Hepatocyte (in vitro differentiated cells): ENCODE measurements around the gene SLC18B1. TPM values are rescaled to one million over a fixed set of nuclear protein-coding genes. Genes with fewer than 3 reads are reported as not detected.

Experiments used
- DNase-seq: peaks from one replicate; pipeline ENCODE4 v3.0.0-alpha.2; 2016; ENCODE audit warnings: low spot score
- H2AFZ ChIP-seq: fragments of 200-600 bp; sonication (generic); 2 replicates; pipeline ENCODE4 v1.6.0; 2016; ENCODE audit warnings: antibody characterized with exemption, mild to moderate bottlenecking
- H3K27ac ChIP-seq: fragments of 200-600 bp; sonication (generic); 2 replicates; pipeline ENCODE4 v1.5.1; 2016; ENCODE audit warnings: mild to moderate bottlenecking
- H3K27me3 ChIP-seq: fragments of 200-600 bp; sonication (generic); 2 replicates; pipeline ENCODE4 v1.6.1; 2016
- H3K36me3 ChIP-seq: fragments of 200-600 bp; sonication (generic); replicated peaks from 2 replicates; pipeline ENCODE4 v1.5.1; 2016; ENCODE audit warnings: low read depth; ENCODE audit not compliant: insufficient read depth
- H3K4me1 ChIP-seq: fragments of 200-600 bp; sonication (generic); 2 replicates; pipeline ENCODE4 v1.5.1; 2016; ENCODE audit warnings: mild to moderate bottlenecking, moderate library complexity; ENCODE audit not compliant: insufficient read depth
- H3K4me2 ChIP-seq: fragments of 200-600 bp; sonication (generic); 2 replicates; pipeline ENCODE4 v1.6.0; 2016
- H3K4me3 ChIP-seq: fragments of 200-600 bp; sonication (generic); 2 replicates; pipeline ENCODE4 v1.5.1; 2016; ENCODE audit warnings: mild to moderate bottlenecking
- H3K79me2 ChIP-seq: fragments of 200-600 bp; sonication (generic); 2 replicates; pipeline ENCODE4 v1.6.0; 2017; ENCODE audit warnings: mild to moderate bottlenecking
- H3K9me2 ChIP-seq: fragments of 200-600 bp; sonication (generic); replicated peaks from 2 replicates; pipeline ENCODE4 v1.6.0; 2017; ENCODE audit warnings: mild to moderate bottlenecking; ENCODE audit not compliant: insufficient read depth
- H3K9me3 ChIP-seq: fragments of 200-600 bp; sonication (generic); 2 replicates; pipeline ENCODE4 v1.5.1; 2016; ENCODE audit warnings: low read depth, mild to moderate bottlenecking
- H4K20me1 ChIP-seq: fragments of 200-600 bp; sonication (generic); 2 replicates; pipeline ENCODE4 v1.6.0; 2016; ENCODE audit warnings: mild to moderate bottlenecking; ENCODE audit not compliant: insufficient read depth, poor library complexity, severe bottlenecking
- EZH2 ChIP-seq: fragments of 200-600 bp; sonication (generic); IDR thresholded peaks from 2 replicates; pipeline ENCODE4 v1.6.1; 2016; ENCODE audit warnings: antibody characterized with exemption, mild to moderate bottlenecking, borderline replicate concordance
- EZH2phosphoT487 ChIP-seq: fragments of 200-600 bp; sonication (generic); IDR thresholded peaks from one replicate; pipeline ENCODE4 v1.6.1; 2018; ENCODE audit warnings: antibody characterized with exemption, mild to moderate bottlenecking, low read depth, moderate library complexity; ENCODE audit not compliant: unreplicated experiment, severe bottlenecking
- WGBS: methylation state at CpG from one replicate; pipeline ENCODE4 v1.1.6; 2016; ENCODE audit warnings: low lambda C conversion rate; ENCODE audit errors: missing lambda C conversion rate; 5-methylcytosine and 5-hydroxymethylcytosine counted together
- polyA plus RNA-seq: library from polyadenylated mRNA; unstranded; fragments of >200 nt; fragmentation: Nextera tagmentation; extraction: Ambion mirVana; gene quantifications from 2 replicates; pipeline ENCODE4 v1.2.1, GENCODE V29; 2016
- total RNA-seq: library from RNA; depleted of rRNA; stranded (reverse); fragments of >200 nt; gene quantifications from 2 replicates; pipeline ENCODE4 v1.2.3, GENCODE V29; 2014
- TF ChIP-seq, protein P1 (sequence below): fragments of 200-600 bp; sonication (generic); IDR thresholded peaks from 2 replicates; pipeline ENCODE4 v1.5.1; 2016; ENCODE audit warnings: antibody characterized with exemption, mild to moderate bottlenecking; ENCODE audit not compliant: poor library complexity

SLC18B1 gene
- total RNA-seq (27.3 and 28.8 TPM in 2 replicates), polyA plus RNA-seq (10.6 and 20.0 TPM in 2 replicates)

DNA sequence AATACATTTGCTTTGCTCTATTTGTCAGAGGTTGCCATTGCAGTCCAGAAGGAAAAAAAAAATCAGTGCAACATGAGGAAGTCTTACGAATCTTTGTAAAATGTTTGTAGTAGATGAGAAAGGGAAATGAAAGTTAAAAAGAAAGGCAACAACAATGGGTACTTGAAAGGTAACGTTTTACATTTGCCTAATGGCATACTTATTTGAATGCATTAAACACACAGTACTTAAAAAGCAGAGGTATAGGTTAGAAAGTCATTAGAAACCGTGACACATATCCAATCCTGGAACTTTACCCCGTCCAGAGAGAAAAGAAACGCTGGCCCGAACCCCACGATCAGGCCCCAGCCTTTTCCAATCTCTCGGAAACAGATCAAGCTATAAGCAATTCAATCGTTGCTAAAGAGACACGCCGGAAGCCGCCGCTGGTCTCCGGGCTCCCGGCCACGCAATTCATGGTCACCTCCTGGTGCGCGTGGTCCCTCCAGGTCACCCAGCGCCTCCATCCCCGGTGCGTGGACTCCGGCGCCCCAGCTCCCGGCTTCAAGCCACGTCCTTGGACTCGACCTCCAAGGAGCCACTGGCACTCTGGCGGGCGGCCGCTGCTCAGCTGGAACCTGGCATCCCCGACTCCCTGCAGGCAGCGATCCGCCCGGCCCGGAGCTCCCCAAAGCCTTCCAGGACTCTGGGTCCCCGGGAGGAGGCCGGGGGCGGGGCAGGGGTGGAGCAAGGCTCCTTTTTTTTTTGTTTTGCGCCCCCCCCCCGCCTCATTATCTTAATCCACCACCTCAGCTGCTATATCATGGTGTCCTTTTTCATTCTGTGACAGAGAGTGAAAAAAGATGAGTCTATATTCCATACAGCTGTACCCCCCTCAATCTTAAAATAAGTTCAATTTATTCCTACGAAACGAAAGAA, at the start of gene SLC18B1:
TSS of gene SLC18B1 (minus strand) at position 687 of the 918 bp plus-strand sequence. CDS start at position 506, 181 bp downstream.
- Histone ChIP-seq H3K9me2 (no peaks in the 10 kb centered on the region), H3K4me2 (no peak within 1 kb of the TSS), H3K79me2 (peaks cover 10% of the 10 kb centered on the region), H3K4me1 (no peaks in the 10 kb centered on the region), H4K20me1 (no peaks in the 10 kb centered on the region), H3K4me3 (peak within 1 kb of the TSS; percentile 57), H3K9me3 (no peaks in the 10 kb centered on the region), H2AFZ (peak within 1 kb of the TSS; percentile 89), H3K36me3 (no peaks in the 10 kb centered on the region), H3K27me3 (no peaks in the 10 kb centered on the region), H3K27ac (peak within 1 kb of the TSS; percentile 80)
- no peak for TF ChIP-seq EZH2
- TF ChIP-seq, protein P1, sequence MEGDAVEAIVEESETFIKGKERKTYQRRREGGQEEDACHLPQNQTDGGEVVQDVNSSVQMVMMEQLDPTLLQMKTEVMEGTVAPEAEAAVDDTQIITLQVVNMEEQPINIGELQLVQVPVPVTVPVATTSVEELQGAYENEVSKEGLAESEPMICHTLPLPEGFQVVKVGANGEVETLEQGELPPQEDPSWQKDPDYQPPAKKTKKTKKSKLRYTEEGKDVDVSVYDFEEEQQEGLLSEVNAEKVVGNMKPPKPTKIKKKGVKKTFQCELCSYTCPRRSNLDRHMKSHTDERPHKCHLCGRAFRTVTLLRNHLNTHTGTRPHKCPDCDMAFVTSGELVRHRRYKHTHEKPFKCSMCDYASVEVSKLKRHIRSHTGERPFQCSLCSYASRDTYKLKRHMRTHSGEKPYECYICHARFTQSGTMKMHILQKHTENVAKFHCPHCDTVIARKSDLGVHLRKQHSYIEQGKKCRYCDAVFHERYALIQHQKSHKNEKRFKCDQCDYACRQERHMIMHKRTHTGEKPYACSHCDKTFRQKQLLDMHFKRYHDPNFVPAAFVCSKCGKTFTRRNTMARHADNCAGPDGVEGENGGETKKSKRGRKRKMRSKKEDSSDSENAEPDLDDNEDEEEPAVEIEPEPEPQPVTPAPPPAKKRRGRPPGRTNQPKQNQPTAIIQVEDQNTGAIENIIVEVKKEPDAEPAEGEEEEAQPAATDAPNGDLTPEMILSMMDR = no peak
- TF ChIP-seq EZH2phosphoT487 = no peak
- peak; percentile 68 for DNase-seq
- 1% methylated on average over 37 of the region's 41 CpGs for WGBS

DNA sequence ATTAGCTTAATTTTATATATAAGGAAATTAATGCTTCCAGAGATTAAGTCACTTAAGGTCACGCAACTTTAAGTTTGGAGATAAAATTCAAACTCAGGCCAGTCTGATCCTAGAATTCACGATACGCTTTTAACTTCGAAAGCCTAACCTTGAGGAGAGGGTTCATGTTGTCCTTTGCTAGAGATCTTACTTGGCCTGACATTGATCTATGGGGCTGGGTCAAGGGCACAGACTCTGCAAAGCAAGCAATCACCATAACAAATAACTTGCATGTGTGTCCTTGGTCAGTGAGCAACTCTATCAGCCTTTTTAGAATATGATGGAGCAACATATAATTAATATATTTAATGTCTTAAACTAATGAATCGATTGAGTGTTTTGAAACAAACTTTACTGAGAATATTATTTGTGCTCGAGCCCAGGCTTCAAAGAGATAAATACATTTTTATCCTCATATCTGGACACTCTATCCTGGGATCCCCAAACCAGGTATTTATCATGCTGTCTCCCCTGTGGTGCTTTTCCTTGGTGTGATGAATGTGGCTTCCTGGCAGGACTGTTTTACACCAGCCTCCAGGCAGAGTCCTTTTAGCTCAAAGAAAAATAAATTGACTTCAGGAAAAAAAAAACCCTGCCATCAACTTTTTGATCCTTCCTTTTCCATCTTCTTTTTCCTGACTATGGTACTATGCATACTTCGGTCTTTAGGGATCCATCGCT, 45.0 kb upstream of the SLC18B1 start:
- Histone ChIP-seq H3K36me3 (no peaks in the 10 kb centered on the region), H3K9me2 (no peaks in the 10 kb centered on the region), H3K79me2 (no peaks in the 10 kb centered on the region), H2AFZ (no peak overlapping the region), H3K9me3 (no peaks in the 10 kb centered on the region), H4K20me1 (no peaks in the 10 kb centered on the region), H3K27me3 (no peaks in the 10 kb centered on the region), H3K4me2 (no peak overlapping the region), H3K27ac (no peak overlapping the region), H3K4me1 (no peaks in the 10 kb centered on the region), H3K4me3 (no peak overlapping the region)
- TF ChIP-seq EZH2 (no peak), EZH2phosphoT487 (no peak)
- TF ChIP-seq, protein P1 = no peak
- DNase-seq = no peak
- 92% methylated on average over 8 of the region's 8 CpGs for WGBS

DNA sequence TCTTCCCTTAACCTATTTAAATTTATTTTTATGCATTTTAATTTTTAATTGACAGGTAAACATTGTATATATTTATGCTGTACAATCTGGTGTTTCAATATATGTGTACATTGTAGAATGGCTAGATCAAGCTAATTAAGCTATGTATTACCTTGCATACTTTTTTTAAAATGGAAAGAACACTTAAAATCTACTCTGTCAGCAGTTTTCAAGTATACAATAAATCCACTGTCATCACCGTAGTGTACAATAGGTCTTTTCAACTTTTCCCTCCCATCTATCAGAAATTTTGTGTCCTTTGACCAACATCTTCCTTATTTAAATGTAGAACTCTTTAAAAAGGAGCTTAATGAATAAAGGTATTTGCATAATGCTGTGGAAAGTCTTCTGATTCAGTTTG, 43.5 kb upstream of the SLC18B1 start:
- Histone ChIP-seq H3K27me3 (no peaks in the 10 kb centered on the region), H3K4me3 (no peak overlapping the region), H3K27ac (no peak overlapping the region), H3K9me2 (no peaks in the 10 kb centered on the region), H3K4me1 (no peaks in the 10 kb centered on the region), H3K4me2 (no peak overlapping the region), H3K36me3 (no peaks in the 10 kb centered on the region), H4K20me1 (no peaks in the 10 kb centered on the region), H2AFZ (no peak overlapping the region), H3K79me2 (no peaks in the 10 kb centered on the region), H3K9me3 (no peaks in the 10 kb centered on the region)
- no peak for DNase-seq
- TF ChIP-seq, protein P1 = no peak
- TF ChIP-seq EZH2phosphoT487 (no peak), EZH2 (no peak)
- 77% methylated on average over 1 of the region's 1 CpG for WGBS
